Immature natural killer cell (primary cell): ENCODE results near the gene DDO. TPM values are rescaled to one million over a fixed set of nuclear protein-coding genes. Genes with fewer than 3 reads are reported as not detected.
A peak's percentile ranks its signal among the peaks of the same experiment; 100 is the strongest.

Source experiments
- DNase-seq, 3 donors: peaks; one replicate each; pipeline ENCODE4 v3.0.0; 2022; ENCODE audit warnings: mixed read lengths in 1 of 3
- H3K27ac Mint-ChIP-seq, 6 donors: one replicate each; pipeline ENCODE4 v1.8.0; 2020; ENCODE audit warnings: mixed read lengths in 6 of 6, mild to moderate bottlenecking in 5 of 6, inconsistent platforms in 4 of 6, moderate library complexity in 3 of 6
- H3K27me3 Mint-ChIP-seq, 3 donors: one replicate each; pipeline ENCODE4 v1.8.0; 2020 to 2021; ENCODE audit warnings: low read depth in 3 of 3, mild to moderate bottlenecking in 3 of 3, mixed read lengths in 3 of 3, moderate library complexity in 3 of 3, inconsistent platforms in 1 of 3
- H3K36me3 Mint-ChIP-seq, 3 donors: one replicate each; pipeline ENCODE4 v1.8.0; 2020; ENCODE audit warnings: mixed read lengths in 3 of 3, inconsistent platforms in 2 of 3, mild to moderate bottlenecking in 2 of 3
- H3K4me1 Mint-ChIP-seq, 2 donors: one replicate each; pipeline ENCODE4 v1.8.0; 2020; ENCODE audit warnings: inconsistent platforms in 2 of 2, mild to moderate bottlenecking in 2 of 2, mixed read lengths in 2 of 2, moderate library complexity in 1 of 2
- H3K4me3 Mint-ChIP-seq, 5 donors: one replicate each; pipeline ENCODE4 v1.8.0; 2020; ENCODE audit warnings: mild to moderate bottlenecking in 5 of 5, mixed read lengths in 5 of 5, inconsistent platforms in 3 of 5, moderate library complexity in 3 of 5
- H3K9me3 Mint-ChIP-seq, 6 donors: one replicate each; pipeline ENCODE4 v1.8.0; 2020; ENCODE audit warnings: mild to moderate bottlenecking in 6 of 6, mixed read lengths in 6 of 6, inconsistent platforms in 4 of 6, moderate library complexity in 3 of 6
- polyA plus RNA-seq, 3 donors: library from polyadenylated mRNA; unstranded; fragments of 300-500 nt; fragmentation: Illumina TruSeq; gene quantifications; one replicate each; pipeline ENCODE4 v1.2.3, GENCODE V29; 2021

The DDO gene
- polyA plus RNA-seq, 3 donors from 2014 or later = 0.10 TPM; not detected in 2

GRCh38 chr6:110378552-110378951 lies 36.8 kb downstream of the DDO start:
- Mint-ChIP-seq H3K27me3 (peaks cover 0 to 2% (median 1%) of the 10 kb centered on the region in 3 donors), H3K4me3 (no peak overlapping the region), H3K36me3 (no peaks in the 10 kb centered on the region), H3K9me3 (peaks cover 0 to 5% (median 0%) of the 10 kb centered on the region in 6 donors), H3K27ac (no peak overlapping the region), H3K4me1 (no peaks in the 10 kb centered on the region)
- no peak for DNase-seq

DNA sequence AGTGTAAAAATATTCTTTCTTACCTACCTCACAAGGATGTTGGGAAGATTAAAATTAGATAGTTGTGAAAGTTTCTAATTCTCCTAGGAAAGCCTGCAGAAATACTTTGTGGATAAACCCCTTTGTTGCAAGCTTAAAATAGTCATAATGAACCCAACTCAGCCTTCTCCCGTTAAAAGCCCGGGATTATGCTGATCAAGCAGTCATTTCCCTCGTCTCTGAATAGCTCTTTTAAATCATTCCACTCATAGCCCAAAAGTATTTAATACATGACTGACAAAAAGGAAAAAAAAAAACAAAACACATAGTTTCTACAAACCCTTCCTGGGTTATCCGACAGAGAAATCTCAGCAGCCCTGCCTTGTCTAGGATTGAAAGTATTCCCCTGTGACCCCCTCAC lies 46.3 kb downstream of the DDO start:
- DNase-seq = no peak
- Mint-ChIP-seq H3K4me1 (peaks cover 5 to 11% of the 10 kb centered on the region in 2 donors), H3K4me3 (no peak overlapping the region), H3K9me3 (no peaks in the 10 kb centered on the region), H3K36me3 (no peaks in the 10 kb centered on the region), H3K27me3 (peaks cover 3 to 6% (median 5%) of the 10 kb centered on the region in 3 donors), H3K27ac (no peak overlapping the region)

DNA sequence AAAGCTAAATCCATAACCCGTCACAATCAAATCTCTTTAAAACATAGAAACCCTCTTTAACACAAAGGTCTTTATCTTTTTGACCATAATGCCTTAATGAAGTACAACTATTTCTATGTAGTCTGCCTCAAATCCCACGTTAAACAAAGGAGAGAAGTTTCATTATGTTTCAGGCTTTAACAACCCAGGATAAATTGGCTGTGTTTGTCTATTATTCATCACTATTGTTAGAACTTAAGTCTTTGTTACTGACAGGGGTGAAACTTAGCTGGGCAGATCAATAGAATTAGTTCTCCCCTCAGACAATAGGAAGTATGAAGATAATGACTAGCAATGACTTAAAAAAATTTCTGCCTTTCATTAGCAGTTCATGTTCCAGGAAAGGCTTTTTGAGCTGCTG lies 47.1 kb downstream of the DDO start:
- peaks cover 5 to 11% of the 10 kb centered on the region in 2 donors for H3K4me1 Mint-ChIP-seq
- H3K9me3 Mint-ChIP-seq = no peaks in the 10 kb centered on the region
- H3K4me3 Mint-ChIP-seq = no peak overlapping the region
- peaks cover 3 to 9% (median 5%) of the 10 kb centered on the region in 3 donors for H3K27me3 Mint-ChIP-seq
- H3K27ac Mint-ChIP-seq = no peak overlapping the region
- no peaks in the 10 kb centered on the region for H3K36me3 Mint-ChIP-seq
- DNase-seq = no peak

GRCh38 chr6:110367825-110368224 lies 47.5 kb downstream of the DDO start:
- no peaks in the 10 kb centered on the region for H3K36me3 Mint-ChIP-seq
- H3K27ac Mint-ChIP-seq = no peak overlapping the region
- no peak overlapping the region for H3K4me3 Mint-ChIP-seq
- DNase-seq = no peak
- no peaks in the 10 kb centered on the region for H3K9me3 Mint-ChIP-seq
- H3K4me1 Mint-ChIP-seq = peaks cover 5 to 11% of the 10 kb centered on the region in 2 donors
- peaks cover 3 to 9% (median 4%) of the 10 kb centered on the region in 3 donors for H3K27me3 Mint-ChIP-seq

- Mint-ChIP-seq H3K4me1 (peaks cover 5 to 11% of the 10 kb centered on the region in 2 donors), H3K4me3 (no peak overlapping the region), H3K27me3 (peaks cover 1 to 11% (median 4%) of the 10 kb centered on the region in 3 donors), H3K27ac (no peak overlapping the region), H3K9me3 (no peaks in the 10 kb centered on the region), H3K36me3 (no peaks in the 10 kb centered on the region)
- DNase-seq = no peak
Measured at GRCh38 chr6:110366975-110367374, 48.4 kb downstream of the DDO start.

- peak in 1 of 3 donors; percentile 10 for DNase-seq
- peak overlapping the region in 3 of 5 donors; percentile 4 to 47 (median 31) for H3K4me3 Mint-ChIP-seq
- peaks cover 1 to 15% (median 4%) of the 10 kb centered on the region in 3 donors for H3K27me3 Mint-ChIP-seq
- no peaks in the 10 kb centered on the region for H3K36me3 Mint-ChIP-seq
- H3K4me1 Mint-ChIP-seq = peaks cover 5 to 11% of the 10 kb centered on the region in 2 donors
- H3K9me3 Mint-ChIP-seq = peaks cover 0 to 4% (median 0%) of the 10 kb centered on the region in 6 donors
- peak overlapping the region in 1 of 6 donors; percentile 46 for H3K27ac Mint-ChIP-seq
Measured at GRCh38 chr6:110366256-110366655, 49.1 kb downstream of the DDO start.

DNA sequence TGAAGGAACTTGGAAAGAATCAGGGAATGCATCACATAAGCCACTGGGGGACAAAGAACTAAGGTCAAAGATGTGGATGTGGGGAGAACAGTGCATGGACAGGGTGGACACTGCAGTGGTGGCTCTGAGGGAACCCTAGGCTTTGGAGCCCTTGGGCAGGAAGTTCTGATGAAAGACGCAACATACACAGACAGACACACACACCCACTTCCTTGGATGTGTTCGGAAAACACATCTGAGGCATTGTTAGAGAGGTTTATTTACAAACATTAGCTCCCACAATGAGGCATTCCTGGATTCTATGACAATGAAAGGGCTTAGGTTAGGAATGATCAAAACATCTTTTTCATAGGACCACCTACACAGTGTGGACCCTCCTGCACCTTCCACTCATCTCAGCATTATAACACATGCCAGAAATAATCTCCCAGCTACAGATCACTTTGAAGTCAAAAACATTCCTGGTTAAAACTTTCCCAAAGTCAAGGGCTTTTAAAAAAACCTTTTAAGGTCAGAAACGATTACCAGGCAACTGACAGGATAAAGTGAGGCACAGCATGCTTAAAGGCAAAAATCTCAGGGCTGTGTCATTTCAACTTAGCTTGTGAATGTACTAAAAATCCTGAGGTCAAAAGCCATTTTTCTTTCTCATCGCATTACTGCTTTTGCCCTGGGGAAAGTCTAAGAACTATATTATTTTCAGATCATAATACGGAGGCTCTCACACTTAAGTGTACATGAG lies 50.8 kb downstream of the DDO start:
- Mint-ChIP-seq H3K36me3 (no peaks in the 10 kb centered on the region), H3K4me1 (peaks cover 11% of the 10 kb centered on the region in 2 donors), H3K9me3 (peaks cover 0 to 8% (median 0%) of the 10 kb centered on the region in 6 donors), H3K27me3 (peaks cover 2 to 21% (median 3%) of the 10 kb centered on the region in 3 donors), H3K4me3 (no peak overlapping the region), H3K27ac (no peak overlapping the region)
- DNase-seq = no peak

- Mint-ChIP-seq H3K4me1 (peaks cover 11 to 16% of the 10 kb centered on the region in 2 donors), H3K4me3 (no peak overlapping the region), H3K36me3 (no peaks in the 10 kb centered on the region), H3K27ac (no peak overlapping the region), H3K27me3 (peaks cover 5 to 19% (median 6%) of the 10 kb centered on the region in 3 donors), H3K9me3 (peaks cover 0 to 8% (median 0%) of the 10 kb centered on the region in 6 donors)
- DNase-seq = no peak
Measured at GRCh38 chr6:110363748-110364147, 51.6 kb downstream of the DDO start.

DNA sequence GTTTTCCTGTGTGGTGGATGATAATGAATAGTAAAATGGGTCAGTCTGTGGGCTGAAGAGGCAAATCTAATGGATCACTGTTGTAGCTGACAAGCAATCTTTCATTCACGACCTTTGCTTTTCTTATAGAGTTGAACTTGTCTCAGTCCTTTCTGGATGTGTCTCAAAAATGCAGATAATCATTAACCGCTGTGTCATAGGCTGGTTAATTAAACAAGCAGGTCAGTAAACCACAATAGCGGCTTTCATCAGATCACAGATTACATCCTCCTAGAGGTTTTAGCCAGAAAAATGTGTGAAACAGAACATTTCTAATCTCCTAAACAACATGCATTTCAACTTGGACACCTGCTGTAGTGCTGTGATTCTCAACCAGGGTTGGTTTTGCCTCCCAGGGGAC lies 54.7 kb downstream of the DDO start:
- H3K27ac Mint-ChIP-seq = no peak overlapping the region
- no peak for DNase-seq
- peaks cover 0 to 3% (median 0%) of the 10 kb centered on the region in 3 donors for H3K36me3 Mint-ChIP-seq
- no peak overlapping the region for H3K4me3 Mint-ChIP-seq
- peaks cover 9 to 22% of the 10 kb centered on the region in 2 donors for H3K4me1 Mint-ChIP-seq
- H3K9me3 Mint-ChIP-seq = peaks cover 0 to 8% (median 0%) of the 10 kb centered on the region in 6 donors
- peaks cover 7 to 31% (median 16%) of the 10 kb centered on the region in 3 donors for H3K27me3 Mint-ChIP-seq

- Mint-ChIP-seq H3K27ac (no peak overlapping the region), H3K27me3 (peaks cover 7 to 36% (median 20%) of the 10 kb centered on the region in 3 donors), H3K4me3 (peak overlapping the region in 4 of 5 donors; percentile 57 to 72 (median 62))
Measured at GRCh38 chr6:110359556-110359955, 55.8 kb downstream of the DDO start.

DNA sequence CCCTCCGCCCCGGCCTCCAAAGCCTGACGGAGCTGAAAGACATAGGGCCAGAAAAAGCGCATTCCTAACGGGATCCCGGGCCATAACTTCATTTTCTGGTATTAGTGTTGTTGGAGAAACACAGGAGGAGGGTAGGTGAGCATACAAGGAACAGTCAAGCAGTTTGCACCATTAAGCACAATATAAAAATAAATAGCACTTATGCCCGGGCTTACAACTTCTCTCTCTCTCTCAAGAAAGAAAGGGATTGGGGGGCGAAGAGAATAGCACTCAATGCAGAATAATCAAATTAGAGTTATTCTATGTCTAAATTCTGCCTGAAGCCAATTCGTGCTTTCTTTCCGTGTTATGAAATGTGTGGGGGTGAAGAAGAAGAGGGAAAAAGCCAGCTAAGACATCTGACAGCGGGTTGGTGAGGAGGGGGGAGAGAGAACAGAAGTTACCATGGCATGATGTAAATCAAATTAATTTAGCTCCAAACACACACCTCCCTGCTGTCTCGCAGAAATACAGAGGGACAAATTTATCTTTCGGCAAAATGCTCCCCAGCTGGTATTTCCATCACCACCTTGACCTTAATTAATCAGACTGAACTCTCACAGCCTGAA lies 56.7 kb downstream of the DDO start:
- peaks cover 9 to 22% of the 10 kb centered on the region in 2 donors for H3K4me1 Mint-ChIP-seq
- H3K4me3 Mint-ChIP-seq = peak overlapping the region in 4 of 5 donors; percentile 38 to 72 (median 61)
- peaks cover 0 to 3% (median 0%) of the 10 kb centered on the region in 3 donors for H3K36me3 Mint-ChIP-seq
- no peak for DNase-seq
- H3K9me3 Mint-ChIP-seq = peaks cover 0 to 8% (median 0%) of the 10 kb centered on the region in 6 donors
- peaks cover 7 to 30% (median 20%) of the 10 kb centered on the region in 3 donors for H3K27me3 Mint-ChIP-seq
- H3K27ac Mint-ChIP-seq = no peak overlapping the region

More at GRCh38 chr6:110359556-110359955, 55.8 kb downstream of the DDO start:
- Mint-ChIP-seq H3K4me1 (peaks cover 9 to 22% of the 10 kb centered on the region in 2 donors), H3K36me3 (peaks cover 0 to 3% (median 0%) of the 10 kb centered on the region in 3 donors), H3K9me3 (peaks cover 0 to 8% (median 0%) of the 10 kb centered on the region in 6 donors)
- DNase-seq = no peak

DNA sequence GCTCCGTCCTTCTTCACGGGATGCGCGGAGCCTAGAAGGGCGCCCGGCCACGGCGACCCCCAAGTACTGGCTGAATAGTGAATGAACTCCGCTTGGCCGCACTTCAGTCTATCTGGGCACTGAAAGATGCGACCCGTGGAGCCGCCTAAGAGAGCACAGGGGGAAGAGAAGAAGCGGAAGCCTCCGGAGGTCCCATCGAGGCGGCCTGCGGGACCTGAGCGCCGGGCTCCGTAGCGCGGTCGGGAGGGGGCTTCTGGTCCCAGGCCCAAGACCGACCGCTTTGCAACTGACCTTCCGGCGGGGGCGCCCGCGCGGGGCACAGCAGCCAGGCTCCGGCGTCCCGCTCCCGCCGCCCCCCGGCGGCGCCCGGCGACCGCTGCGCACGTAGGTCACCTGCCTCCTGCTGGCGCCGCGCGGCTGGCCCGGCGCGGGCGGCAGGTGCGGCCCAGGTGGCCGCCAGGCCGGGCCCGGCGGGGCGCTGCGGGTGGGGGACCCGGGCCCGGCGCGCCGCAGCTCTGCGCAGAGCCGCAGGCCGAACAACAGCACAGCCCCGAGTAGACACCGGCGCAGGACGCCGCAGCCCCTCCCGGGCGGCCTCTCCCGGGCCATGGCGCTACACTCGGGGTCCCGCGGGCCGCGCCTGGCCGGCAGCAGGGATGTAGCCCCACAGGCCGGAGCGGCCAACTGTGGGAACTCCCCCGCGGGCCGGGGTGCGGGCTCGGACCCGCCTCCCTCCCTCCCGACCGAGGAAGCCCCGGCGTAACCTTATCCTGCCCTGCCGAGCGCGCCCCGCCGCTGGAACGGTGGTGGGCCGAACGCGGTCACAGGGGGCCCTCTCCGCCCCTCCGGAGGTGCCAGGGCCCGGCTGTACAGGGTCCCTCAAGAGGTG lies 57.5 kb downstream of the DDO start, which contains the start of gene METTL24:
METTL24 (minus strand) TSS at position 686 of the 889 bp plus-strand sequence; CDS start at position 609, 77 bp downstream.
- peaks cover 0 to 8% (median 0%) of the 10 kb centered on the region in 6 donors for H3K9me3 Mint-ChIP-seq
- peaks cover 9 to 22% of the 10 kb centered on the region in 2 donors for H3K4me1 Mint-ChIP-seq
- peaks cover 0 to 3% (median 0%) of the 10 kb centered on the region in 3 donors for H3K36me3 Mint-ChIP-seq
- DNase-seq = peak; percentile 7 to 17 (median 8)
- no peak within 1 kb of the TSS for H3K27ac Mint-ChIP-seq
- H3K27me3 Mint-ChIP-seq = peaks cover 7 to 30% (median 20%) of the 10 kb centered on the region in 3 donors
- H3K4me3 Mint-ChIP-seq = peak within 1 kb of the TSS; percentile 79 to 89 (median 86)

DNA sequence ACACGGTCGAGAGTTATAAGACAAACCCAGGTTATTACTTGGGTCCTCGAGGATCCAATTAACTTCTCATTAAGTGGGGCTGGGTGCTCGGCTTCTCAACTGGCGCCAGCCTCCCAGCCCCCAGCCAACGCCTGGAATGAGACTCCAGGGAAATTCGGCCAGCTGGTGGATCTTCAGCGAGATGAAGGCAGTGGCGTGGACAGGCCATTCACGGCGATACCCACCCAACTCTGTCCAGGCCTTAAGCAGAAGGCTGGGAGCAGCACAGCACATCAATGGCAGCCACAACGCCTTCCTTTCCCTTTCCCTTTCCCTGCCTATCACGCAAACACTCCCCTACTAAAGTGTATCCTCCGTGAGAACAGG lies 58.1 kb downstream of the DDO start:
- H3K4me1 Mint-ChIP-seq = peaks cover 9 to 22% of the 10 kb centered on the region in 2 donors
- peaks cover 7 to 30% (median 18%) of the 10 kb centered on the region in 3 donors for H3K27me3 Mint-ChIP-seq
- H3K9me3 Mint-ChIP-seq = peaks cover 0 to 8% (median 0%) of the 10 kb centered on the region in 6 donors
- peak overlapping the region; percentile 79 to 89 (median 86) for H3K4me3 Mint-ChIP-seq
- DNase-seq = no peak
- no peak overlapping the region for H3K27ac Mint-ChIP-seq
- H3K36me3 Mint-ChIP-seq = peaks cover 0 to 3% (median 0%) of the 10 kb centered on the region in 3 donors
